ES-I3 (cell line): ENCODE results near the gene ST6GALNAC1.
A peak's percentile ranks its signal among the peaks of the same experiment; 100 is the strongest.

Experiments
- H3K36me3 ChIP-seq: 2 replicates; pipeline ENCODE4 v1.6.1; 2013; ENCODE audit warnings: mild to moderate bottlenecking, low read length, control low read depth, moderate library complexity; ENCODE audit not compliant: insufficient read depth
- H3K4me1 ChIP-seq: 2 replicates; pipeline ENCODE4 v1.6.1; 2013; ENCODE audit warnings: mild to moderate bottlenecking, control low read depth, low read length; ENCODE audit not compliant: insufficient read depth
- H3K9ac ChIP-seq: 2 replicates; pipeline ENCODE4 v1.6.1; 2013; ENCODE audit warnings: low read depth, mild to moderate bottlenecking, low read length, moderate library complexity
- H3K9me3 ChIP-seq: 2 replicates; pipeline ENCODE4 v1.6.1; 2013; ENCODE audit warnings: mild to moderate bottlenecking, low read length, moderate library complexity; ENCODE audit not compliant: control insufficient read depth, insufficient read depth

ST6GALNAC1 gene

DNA sequence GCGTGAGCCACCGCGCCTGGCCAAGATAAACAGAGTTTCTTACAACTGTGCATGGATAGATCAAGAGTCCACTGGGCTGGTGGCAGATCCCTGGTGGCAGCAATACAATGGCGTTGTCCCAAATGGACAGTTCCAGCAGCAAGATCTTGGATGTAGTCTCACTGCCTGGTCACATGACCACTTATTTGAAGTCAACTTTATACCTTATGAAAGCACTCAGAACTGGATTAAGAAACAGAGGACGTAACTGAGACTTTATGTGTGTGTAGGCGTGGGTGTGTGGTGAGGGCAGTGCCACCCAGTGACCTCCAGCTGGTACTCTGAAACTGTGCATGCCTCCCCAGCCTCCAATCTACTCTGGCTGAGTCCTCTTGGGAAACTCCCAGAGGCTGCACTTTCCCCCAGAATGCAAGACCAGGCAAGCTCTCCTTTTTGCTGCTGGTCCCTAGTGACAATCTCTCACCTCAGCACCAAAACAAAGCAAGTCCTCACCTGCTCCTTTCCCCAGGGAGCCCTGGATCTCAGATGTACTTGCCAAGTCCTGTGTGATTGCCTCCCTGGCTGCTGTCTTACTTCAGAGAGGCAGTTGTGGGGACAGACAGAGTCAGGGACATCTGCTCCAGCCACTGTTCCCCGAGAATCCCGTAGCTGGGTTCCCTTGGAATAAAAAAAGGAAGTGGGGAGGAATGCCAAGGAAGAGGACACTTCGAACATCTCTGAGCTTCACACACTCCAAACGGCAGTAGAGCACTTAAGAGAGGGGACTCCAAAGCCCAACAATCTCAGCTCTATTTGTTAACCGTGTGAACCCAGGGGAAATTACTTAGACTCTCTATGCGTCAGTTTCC is 46.2 kb downstream of the ST6GALNAC1 start:
- H3K4me1 ChIP-seq, result peaks cover 13% of the 10 kb centered on the region
- H3K9me3 ChIP-seq, result no peaks in the 10 kb centered on the region
- no peak overlapping the region for H3K9ac ChIP-seq
- no peaks in the 10 kb centered on the region for H3K36me3 ChIP-seq

DNA sequence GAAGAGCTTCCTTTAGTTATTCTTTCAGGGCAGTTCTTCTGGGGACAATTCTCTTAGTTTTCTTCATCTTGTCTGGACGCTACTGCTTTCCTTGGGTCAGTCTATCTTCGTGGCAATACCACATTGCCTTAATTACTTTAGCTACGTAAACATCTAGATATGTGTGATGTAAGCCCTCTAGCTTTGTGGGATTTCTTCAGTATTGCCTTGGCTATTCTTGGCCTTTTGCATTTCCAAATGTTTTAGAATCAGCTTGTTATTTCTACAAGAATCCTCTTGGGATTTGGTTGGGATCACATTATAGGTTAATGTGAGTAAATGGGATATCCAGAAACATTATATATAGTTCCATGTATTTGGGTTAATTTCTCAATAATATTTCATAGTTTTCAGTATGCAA is 48.9 kb downstream of the ST6GALNAC1 start:
- H3K9ac ChIP-seq, result no peak overlapping the region

DNA sequence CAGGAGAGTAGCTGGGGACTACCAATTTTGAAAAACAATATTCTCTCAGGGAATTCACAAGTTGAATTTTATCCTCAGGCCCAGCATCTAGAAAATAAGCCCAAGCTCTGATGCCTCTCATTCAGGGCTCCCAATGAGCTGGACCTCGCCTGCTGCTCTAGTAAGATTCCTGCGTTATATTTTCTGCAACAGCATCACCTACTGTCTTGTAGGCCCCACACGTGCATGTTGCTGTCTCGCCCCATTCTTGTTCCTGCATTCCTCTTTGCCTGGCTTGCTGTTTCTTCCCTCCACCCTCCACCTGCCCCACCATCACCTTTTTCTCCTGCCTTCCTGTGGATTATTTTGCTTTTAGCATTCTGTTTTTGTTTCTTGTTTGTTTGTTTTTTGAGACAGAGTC is 49.6 kb downstream of the ST6GALNAC1 start:
- no peaks in the 10 kb centered on the region for H3K9me3 ChIP-seq
- H3K9ac ChIP-seq, result no peak overlapping the region
- H3K36me3 ChIP-seq, result no peaks in the 10 kb centered on the region
- peaks cover 3% of the 10 kb centered on the region; the same call in 1 of the 2 replicates for H3K4me1 ChIP-seq

More for the DNA sequence above, 48.9 kb downstream of the ST6GALNAC1 start:
- H3K4me1 ChIP-seq, result peaks cover 3% of the 10 kb centered on the region; the same call in 1 of the 2 replicates
- H3K9me3 ChIP-seq, result no peaks in the 10 kb centered on the region
- no peaks in the 10 kb centered on the region for H3K36me3 ChIP-seq

DNA sequence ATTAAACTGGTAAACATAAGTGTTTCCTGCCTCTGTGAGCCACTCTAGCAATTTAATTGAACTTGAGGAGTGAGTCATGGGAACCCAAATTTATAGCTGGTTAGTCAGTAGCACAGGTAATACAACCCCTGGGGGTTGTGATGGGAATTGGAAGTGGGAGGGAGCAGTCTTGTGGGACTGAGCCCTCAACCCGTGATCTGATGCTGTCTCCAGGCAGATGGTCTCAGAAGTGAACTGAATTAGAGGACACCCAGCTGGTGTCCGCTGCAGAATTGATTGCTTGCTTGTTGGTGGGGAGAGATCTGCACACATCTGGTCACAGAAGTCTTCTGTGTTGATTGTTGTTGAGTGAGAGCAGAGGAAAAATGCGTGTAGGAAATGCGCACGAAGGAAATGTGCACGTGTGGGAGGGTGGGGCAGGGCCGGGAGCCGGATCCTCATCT is 50.2 kb downstream of the ST6GALNAC1 start:
- Histone ChIP-seq H3K4me1 (peaks cover 3% of the 10 kb centered on the region; the same call in 1 of the 2 replicates), H3K9me3 (no peaks in the 10 kb centered on the region), H3K9ac (no peak overlapping the region), H3K36me3 (no peaks in the 10 kb centered on the region)

DNA sequence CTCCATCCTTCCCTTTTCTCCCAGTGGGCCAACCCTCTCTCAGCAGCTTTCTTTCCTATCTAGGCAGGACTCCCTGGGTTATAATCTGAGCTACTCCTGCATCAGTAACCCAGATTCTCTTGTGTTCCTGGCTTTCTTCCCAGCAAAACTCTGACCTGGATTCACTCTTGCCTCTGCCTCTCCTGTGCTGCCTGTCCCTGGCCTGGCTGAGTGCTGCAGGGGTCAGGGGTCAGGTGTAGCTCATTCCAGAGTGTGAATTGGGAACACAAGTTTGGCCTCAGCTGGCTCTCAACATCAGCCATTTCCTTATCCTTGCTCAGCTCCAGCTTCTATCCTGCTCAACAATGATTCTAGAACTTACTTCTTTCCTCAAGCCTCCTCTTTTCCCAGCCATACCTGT is 55.4 kb downstream of the ST6GALNAC1 start:
- Histone ChIP-seq H3K9me3 (no peaks in the 10 kb centered on the region), H3K4me1 (peaks cover 5% of the 10 kb centered on the region), H3K36me3 (no peaks in the 10 kb centered on the region), H3K9ac (no peak overlapping the region)

DNA sequence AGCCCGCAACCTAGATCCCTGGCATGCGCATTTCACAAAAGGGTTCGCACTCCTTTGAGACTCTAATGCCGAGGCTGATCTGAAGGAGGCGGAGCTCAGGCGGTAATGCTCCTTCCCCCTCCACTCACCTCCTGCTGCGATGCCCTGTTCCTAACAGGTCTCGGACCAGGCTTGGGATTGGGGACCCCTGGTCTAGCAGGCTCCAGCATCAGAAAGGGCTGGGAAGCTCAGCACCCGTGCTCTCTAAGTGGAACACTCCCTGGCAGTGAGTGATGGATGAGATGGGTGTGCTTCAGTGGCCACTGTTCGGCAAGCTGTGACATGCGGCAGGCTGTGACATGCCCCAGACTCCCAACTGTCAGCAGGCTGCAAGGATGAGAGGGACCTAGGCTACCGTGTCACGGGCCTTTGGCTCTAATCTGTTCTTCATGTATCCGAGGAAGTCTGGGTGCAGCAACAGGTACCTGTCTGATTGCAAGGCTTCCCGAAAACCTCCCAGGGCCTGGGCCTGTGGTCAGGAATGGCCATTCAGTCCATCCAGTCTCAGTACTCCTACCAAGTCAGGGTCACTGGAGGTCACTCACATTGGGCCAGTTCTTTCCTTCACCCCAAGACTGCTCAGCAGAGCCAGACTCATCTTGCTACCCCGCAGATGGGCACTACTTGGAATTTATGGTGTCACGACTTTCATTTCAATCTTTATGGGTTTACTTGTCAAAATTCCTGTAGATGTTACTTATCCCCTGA is 56.6 kb downstream of the ST6GALNAC1 start:
- Histone ChIP-seq H3K4me1 (peaks cover 9% of the 10 kb centered on the region), H3K9ac (no peak overlapping the region), H3K36me3 (no peaks in the 10 kb centered on the region), H3K9me3 (no peaks in the 10 kb centered on the region)

DNA sequence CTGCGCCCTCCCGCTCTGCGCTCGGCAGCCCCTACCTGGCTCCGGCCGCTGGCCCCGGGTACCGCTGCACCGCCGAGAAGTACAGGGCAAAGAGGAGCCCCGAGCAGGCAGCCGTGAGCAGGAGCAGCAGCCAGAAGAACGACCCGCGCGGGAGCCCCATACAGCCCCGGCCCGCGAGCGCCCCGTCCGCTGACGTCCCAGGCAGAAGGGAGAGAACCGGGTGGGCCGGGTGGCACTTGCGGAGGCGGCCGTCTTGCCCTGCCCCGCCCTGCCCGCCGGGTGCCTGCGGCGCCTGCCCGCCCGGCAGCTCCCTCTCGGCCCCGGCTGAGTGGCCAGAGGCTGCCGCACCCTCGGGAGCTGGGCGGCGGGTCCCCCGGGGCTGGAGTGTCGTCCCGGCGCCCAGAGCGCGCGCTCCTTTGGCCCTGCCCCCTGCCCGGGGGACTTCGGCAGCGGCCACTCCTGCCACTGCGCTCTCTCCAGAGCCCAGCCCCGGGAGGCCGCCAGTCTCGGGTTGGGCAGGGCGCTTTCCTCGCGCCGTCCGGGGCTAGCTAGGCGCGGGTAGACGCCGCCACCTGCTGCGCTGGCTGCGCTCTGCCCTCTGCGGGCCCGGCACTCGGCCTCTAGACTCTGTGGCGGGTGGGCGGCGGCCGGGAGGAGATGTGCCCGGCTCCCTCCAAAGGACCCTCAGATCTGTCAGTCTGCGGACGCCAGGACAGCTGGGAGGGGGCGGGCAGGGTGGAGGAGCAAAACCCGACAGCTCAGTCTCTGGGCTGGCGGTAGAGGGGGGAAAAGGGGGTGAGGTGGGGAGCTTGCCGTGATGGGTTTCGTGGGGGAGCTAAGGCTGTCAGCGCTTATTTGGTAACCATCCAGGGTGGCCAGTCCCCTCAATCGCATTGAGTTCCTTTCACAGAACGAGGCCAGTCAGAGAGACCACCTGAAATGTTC is 57.6 kb downstream of the ST6GALNAC1 start, which contains the start of gene ST6GALNAC2:
Gene ST6GALNAC2, minus strand, starts transcription at position 212 of the 945 bp plus-strand sequence. Its CDS starts 52 bp downstream, at position 160.
- Histone ChIP-seq H3K4me1 (peaks cover 17% of the 10 kb centered on the region), H3K36me3 (no peaks in the 10 kb centered on the region), H3K9ac (peak within 1 kb of the TSS; percentile 76)

DNA sequence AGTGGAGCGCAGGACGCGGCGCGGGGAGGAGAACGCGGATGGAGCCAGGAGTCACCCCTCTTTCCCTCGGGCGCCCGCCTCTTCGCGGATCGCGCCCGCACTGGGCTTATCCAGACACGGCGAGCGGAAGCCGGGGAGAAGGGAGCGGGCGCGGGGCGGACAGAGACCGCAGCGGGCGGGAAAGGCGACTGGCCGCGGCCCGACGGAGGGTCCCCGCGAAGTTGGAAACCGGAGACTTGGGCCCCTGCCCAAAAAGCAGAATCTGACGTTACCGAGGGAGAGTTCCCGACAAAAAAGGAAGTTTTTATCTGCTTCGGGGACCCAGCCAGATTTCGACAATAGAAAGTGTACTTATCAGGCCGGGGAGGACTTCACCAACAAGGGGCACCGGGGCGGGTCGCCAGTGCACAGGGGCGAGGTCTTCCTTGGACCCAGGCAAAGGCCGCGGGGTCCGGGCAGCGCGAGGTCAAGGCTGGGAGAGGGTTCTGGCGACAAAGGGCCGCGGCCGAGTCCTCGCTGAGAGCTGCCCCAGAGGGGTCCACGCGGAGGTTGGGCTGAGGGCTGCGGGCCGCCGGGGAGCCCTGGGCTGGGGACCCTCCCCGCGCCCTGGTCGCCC is 58.4 kb downstream of the ST6GALNAC1 start:
- H3K9ac ChIP-seq, result peak overlapping the region; percentile 76
- H3K36me3 ChIP-seq, result no peaks in the 10 kb centered on the region
- H3K9me3 ChIP-seq, result no peaks in the 10 kb centered on the region
- H3K4me1 ChIP-seq, result peaks cover 19% of the 10 kb centered on the region

More for the DNA sequence above, 57.6 kb downstream of the ST6GALNAC1 start, which contains the start of gene ST6GALNAC2:
- H3K9me3 ChIP-seq, result no peaks in the 10 kb centered on the region

DNA sequence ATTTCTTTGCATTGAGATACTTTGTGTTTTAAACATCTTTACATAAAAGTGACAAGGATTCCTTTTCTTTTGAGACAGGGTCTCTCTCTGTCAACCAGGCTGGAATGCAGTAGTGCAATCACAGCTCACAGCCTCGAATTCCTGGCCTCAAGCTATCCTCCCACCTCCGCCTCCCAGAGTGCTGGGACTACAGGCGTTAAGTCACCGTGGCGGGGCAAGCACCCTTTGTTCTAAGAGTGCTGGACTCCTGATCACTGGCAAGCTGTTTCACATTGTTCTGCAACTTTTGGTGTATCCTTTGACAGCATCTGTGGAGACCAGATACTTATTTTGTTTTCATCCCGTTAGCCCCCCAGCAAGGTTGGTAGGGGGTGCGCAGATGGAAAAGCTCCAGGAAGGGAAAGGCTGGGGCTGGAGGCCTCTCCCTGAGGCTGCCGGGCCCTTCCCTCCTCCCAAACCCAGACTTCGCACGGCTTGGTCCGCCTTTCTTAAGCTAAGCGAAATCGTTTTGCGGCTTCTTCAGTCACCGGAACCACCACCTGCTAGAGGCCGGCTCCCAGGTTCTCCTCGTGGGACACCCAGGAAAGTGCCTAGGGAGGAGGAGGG is 59.0 kb downstream of the ST6GALNAC1 start:
- peaks cover 19% of the 10 kb centered on the region for H3K4me1 ChIP-seq
- H3K9me3 ChIP-seq, result no peaks in the 10 kb centered on the region
- H3K9ac ChIP-seq, result peak overlapping the region; percentile 76; the same call in 1 of the 2 replicates

DNA sequence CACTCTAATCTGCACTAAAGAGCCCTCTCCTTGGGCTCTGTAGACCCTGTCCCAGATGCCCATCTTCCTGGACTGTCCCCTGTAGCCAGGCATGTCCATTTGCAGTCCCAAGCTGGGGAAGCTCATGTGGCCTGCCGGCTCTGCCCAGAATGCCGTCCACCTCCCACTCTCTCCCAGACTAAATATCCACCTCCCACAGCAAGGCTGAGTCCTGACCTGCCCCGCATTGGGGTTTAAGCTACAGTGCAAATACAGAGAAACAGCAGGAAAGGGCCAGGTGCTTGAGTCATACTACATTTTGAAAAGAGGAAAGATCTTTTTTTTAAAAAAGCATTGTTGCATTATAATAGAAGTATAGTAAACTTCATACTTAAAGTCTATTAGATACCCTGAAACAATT is 60.9 kb downstream of the ST6GALNAC1 start:
- peaks cover 19% of the 10 kb centered on the region for H3K4me1 ChIP-seq
- no peak overlapping the region for H3K9ac ChIP-seq
- H3K9me3 ChIP-seq, result no peaks in the 10 kb centered on the region
- H3K36me3 ChIP-seq, result no peaks in the 10 kb centered on the region

More for the DNA sequence above, 59.0 kb downstream of the ST6GALNAC1 start:
- no peaks in the 10 kb centered on the region for H3K36me3 ChIP-seq

DNA sequence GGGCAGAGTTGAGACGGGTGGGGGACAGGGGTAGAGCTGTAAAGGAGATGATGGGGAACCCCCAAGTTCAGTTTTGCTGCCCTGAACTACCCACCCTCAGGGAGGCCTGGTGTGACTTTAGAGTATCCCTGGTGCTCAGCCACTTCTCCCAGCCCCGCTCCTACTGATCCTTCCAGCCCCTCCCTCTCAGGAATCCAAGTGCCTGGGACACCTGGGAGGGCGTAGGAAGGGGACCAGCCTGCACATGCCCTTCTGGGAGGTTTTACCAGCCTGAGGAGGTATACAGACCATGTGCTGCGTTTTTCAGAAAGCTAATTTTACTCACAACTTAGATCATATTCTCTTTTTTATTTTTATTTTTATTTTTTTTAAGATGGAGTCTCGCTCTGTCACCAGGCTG is 62.0 kb downstream of the ST6GALNAC1 start:
- peaks cover 14% of the 10 kb centered on the region for H3K4me1 ChIP-seq
- no peak overlapping the region for H3K9ac ChIP-seq
- no peaks in the 10 kb centered on the region for H3K36me3 ChIP-seq
- H3K9me3 ChIP-seq, result no peaks in the 10 kb centered on the region

DNA sequence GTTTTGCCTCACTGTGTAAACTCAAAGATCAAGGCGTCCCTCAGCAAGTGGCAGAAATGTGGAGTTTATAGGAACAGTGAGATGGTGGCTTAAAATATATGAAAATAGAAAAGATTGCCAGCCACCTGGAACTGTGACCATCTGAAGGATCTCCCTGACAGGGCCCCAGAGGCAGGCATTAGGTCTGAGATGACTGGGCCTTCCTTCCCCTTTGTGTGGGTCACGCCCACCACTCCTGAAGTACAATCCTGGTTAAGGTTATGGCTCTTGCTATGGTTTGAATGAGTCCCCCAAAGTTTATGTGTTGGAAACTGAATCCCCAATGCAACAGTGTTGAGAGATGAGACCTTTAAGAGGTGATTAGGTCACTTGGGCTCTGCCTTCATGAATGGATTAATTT is 64.3 kb downstream of the ST6GALNAC1 start:
- no peaks in the 10 kb centered on the region for H3K9me3 ChIP-seq
- no peaks in the 10 kb centered on the region for H3K36me3 ChIP-seq
- H3K4me1 ChIP-seq, result peaks cover 14% of the 10 kb centered on the region
- H3K9ac ChIP-seq, result no peak overlapping the region

DNA sequence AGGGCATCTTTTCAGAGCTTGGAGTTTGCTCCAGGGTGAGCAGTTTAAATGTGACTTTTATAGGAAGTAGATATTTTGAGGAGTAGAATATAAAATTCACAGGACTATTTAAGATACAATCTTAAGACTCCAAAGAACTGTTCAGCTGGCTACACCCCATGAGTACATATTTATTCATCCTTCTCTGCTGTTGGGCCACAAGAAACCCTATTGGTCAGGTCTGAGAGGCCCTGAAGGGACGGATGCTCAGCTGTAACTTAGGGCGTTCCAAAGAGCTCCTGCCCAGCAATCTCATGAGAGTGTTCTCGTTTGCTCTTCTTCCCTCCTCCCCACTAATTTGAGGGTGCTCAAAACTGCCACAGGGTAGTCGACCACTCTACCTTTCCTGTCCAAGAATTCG is 65.2 kb downstream of the ST6GALNAC1 start:
- Histone ChIP-seq H3K9ac (no peak overlapping the region), H3K9me3 (no peaks in the 10 kb centered on the region), H3K36me3 (no peaks in the 10 kb centered on the region), H3K4me1 (peaks cover 14% of the 10 kb centered on the region)
